ENCODE data around the gene SERPINA1. TPM values are rescaled to one million over a fixed set of nuclear protein-coding genes. Genes with fewer than 3 reads are reported as not detected.

SERPINA1 gene
- total RNA-seq, 1 experiment from 2014 or later: not detected

- no peaks in the 10 kb centered on the region for H3K9me2 ChIP-seq (replicated peaks; ENCODE audit: insufficient read depth, low read length)
- H3K27me3 ChIP-seq (ENCODE audit: low read length): no peaks in the 10 kb centered on the region
- no peak overlapping the region for H2AFZ ChIP-seq (ENCODE audit: low read length)
- no peak overlapping the region for H3K4me3 ChIP-seq (ENCODE audit: low read length)
- no peaks in the 10 kb centered on the region for H3K9me3 ChIP-seq (ENCODE audit: low read length)
- no peak overlapping the region for H3K9ac ChIP-seq (ENCODE audit: low read length)
- H3K4me1 ChIP-seq (ENCODE audit: low read length): no peaks in the 10 kb centered on the region
- H3K79me2 ChIP-seq (ENCODE audit: low read length): no peaks in the 10 kb centered on the region
- H4K20me1 ChIP-seq (ENCODE audit: insufficient read depth, low read depth, low read length): no peaks in the 10 kb centered on the region
- no peak overlapping the region for H3K27ac ChIP-seq (ENCODE audit: low read length)
- no peak overlapping the region for H3K4me2 ChIP-seq (ENCODE audit: low read depth, low read length, poor library complexity, severe bottlenecking)
- H3K36me3 ChIP-seq (ENCODE audit: insufficient read depth, low read length): no peaks in the 10 kb centered on the region
- DNase-seq: no peak
Observed at GRCh38 chr14:94389731-94390371, 1.4 kb upstream of the SERPINA1 start.

GRCh38 chr14:94389104-94389469, 685 bp upstream of the SERPINA1 start:
- H3K27ac ChIP-seq (ENCODE audit: low read length): no peak overlapping the region
- no peak overlapping the region for H3K4me3 ChIP-seq (ENCODE audit: low read length)
- no peaks in the 10 kb centered on the region for H4K20me1 ChIP-seq (ENCODE audit: insufficient read depth, low read depth, low read length)
- no peaks in the 10 kb centered on the region for H3K36me3 ChIP-seq (ENCODE audit: insufficient read depth, low read length)
- no peak overlapping the region for H3K4me2 ChIP-seq (ENCODE audit: low read depth, low read length, poor library complexity, severe bottlenecking)
- H3K79me2 ChIP-seq (ENCODE audit: low read length): no peaks in the 10 kb centered on the region
- no peaks in the 10 kb centered on the region for H3K9me3 ChIP-seq (ENCODE audit: low read length)
- H3K4me1 ChIP-seq (ENCODE audit: low read length): no peaks in the 10 kb centered on the region
- H3K27me3 ChIP-seq (ENCODE audit: low read length): no peaks in the 10 kb centered on the region
- H2AFZ ChIP-seq (ENCODE audit: low read length): no peak overlapping the region
- no peak overlapping the region for H3K9ac ChIP-seq (ENCODE audit: low read length)
- DNase-seq: no peak
- H3K9me2 ChIP-seq (replicated peaks; ENCODE audit: insufficient read depth, low read length): no peaks in the 10 kb centered on the region

GRCh38 chr14:94388027-94388383, 397 bp downstream of the SERPINA1 start:
- no peak overlapping the region for H3K4me2 ChIP-seq (ENCODE audit: low read depth, low read length, poor library complexity, severe bottlenecking)
- no peaks in the 10 kb centered on the region for H3K4me1 ChIP-seq (ENCODE audit: low read length)
- H2AFZ ChIP-seq (ENCODE audit: low read length): no peak overlapping the region
- no peaks in the 10 kb centered on the region for H3K9me3 ChIP-seq (ENCODE audit: low read length)
- H3K79me2 ChIP-seq (ENCODE audit: low read length): no peaks in the 10 kb centered on the region
- H3K9me2 ChIP-seq (replicated peaks; ENCODE audit: insufficient read depth, low read length): no peaks in the 10 kb centered on the region
- no peaks in the 10 kb centered on the region for H4K20me1 ChIP-seq (ENCODE audit: insufficient read depth, low read depth, low read length)
- H3K27me3 ChIP-seq (ENCODE audit: low read length): no peaks in the 10 kb centered on the region
- no peak overlapping the region for H3K4me3 ChIP-seq (ENCODE audit: low read length)
- no peaks in the 10 kb centered on the region for H3K36me3 ChIP-seq (ENCODE audit: insufficient read depth, low read length)
- H3K27ac ChIP-seq (ENCODE audit: low read length): no peak overlapping the region
- no peak for DNase-seq
- H3K9ac ChIP-seq (ENCODE audit: low read length): no peak overlapping the region

GRCh38 chr14:94387051-94388026, 1.1 kb downstream of the SERPINA1 start:
- Histone ChIP-seq H4K20me1 (ENCODE audit: insufficient read depth, low read depth, low read length) (no peaks in the 10 kb centered on the region), H3K4me3 (ENCODE audit: low read length) (no peak overlapping the region), H3K9me2 (replicated peaks; ENCODE audit: insufficient read depth, low read length) (no peaks in the 10 kb centered on the region), H3K9ac (ENCODE audit: low read length) (no peak overlapping the region), H3K4me1 (ENCODE audit: low read length) (no peaks in the 10 kb centered on the region), H3K27ac (ENCODE audit: low read length) (no peak overlapping the region), H3K27me3 (ENCODE audit: low read length) (no peaks in the 10 kb centered on the region), H3K79me2 (ENCODE audit: low read length) (no peaks in the 10 kb centered on the region), H2AFZ (ENCODE audit: low read length) (no peak overlapping the region), H3K9me3 (ENCODE audit: low read length) (no peaks in the 10 kb centered on the region), H3K4me2 (ENCODE audit: low read depth, low read length, poor library complexity, severe bottlenecking) (no peak overlapping the region), H3K36me3 (ENCODE audit: insufficient read depth, low read length) (no peaks in the 10 kb centered on the region)
- no peak for DNase-seq

GRCh38 chr14:94386085-94387031, 2.0 kb downstream of the SERPINA1 start:
- Histone ChIP-seq H3K9ac (ENCODE audit: low read length) (no peak overlapping the region), H3K9me2 (replicated peaks; ENCODE audit: insufficient read depth, low read length) (no peaks in the 10 kb centered on the region), H3K79me2 (ENCODE audit: low read length) (no peaks in the 10 kb centered on the region), H3K27ac (ENCODE audit: low read length) (no peak overlapping the region), H3K4me1 (ENCODE audit: low read length) (no peaks in the 10 kb centered on the region), H3K36me3 (ENCODE audit: insufficient read depth, low read length) (no peaks in the 10 kb centered on the region), H3K4me2 (ENCODE audit: low read depth, low read length, poor library complexity, severe bottlenecking) (no peak overlapping the region), H4K20me1 (ENCODE audit: insufficient read depth, low read depth, low read length) (no peaks in the 10 kb centered on the region), H2AFZ (ENCODE audit: low read length) (no peak overlapping the region), H3K27me3 (ENCODE audit: low read length) (no peaks in the 10 kb centered on the region), H3K4me3 (ENCODE audit: low read length) (no peak overlapping the region), H3K9me3 (ENCODE audit: low read length) (no peaks in the 10 kb centered on the region)
- no peak for DNase-seq

- no peak overlapping the region for H3K4me3 ChIP-seq (ENCODE audit: low read length)
- no peaks in the 10 kb centered on the region for H3K36me3 ChIP-seq (ENCODE audit: insufficient read depth, low read length)
- H4K20me1 ChIP-seq (ENCODE audit: insufficient read depth, low read depth, low read length): no peaks in the 10 kb centered on the region
- no peaks in the 10 kb centered on the region for H3K9me2 ChIP-seq (replicated peaks; ENCODE audit: insufficient read depth, low read length)
- no peaks in the 10 kb centered on the region for H3K4me1 ChIP-seq (ENCODE audit: low read length)
- no peaks in the 10 kb centered on the region; the same call in 1 of the 2 replicates for H3K27me3 ChIP-seq (ENCODE audit: low read length)
- no peak overlapping the region for H2AFZ ChIP-seq (ENCODE audit: low read length)
- DNase-seq: no peak
- H3K4me2 ChIP-seq (ENCODE audit: low read depth, low read length, poor library complexity, severe bottlenecking): no peak overlapping the region
- no peak overlapping the region for H3K27ac ChIP-seq (ENCODE audit: low read length)
- no peaks in the 10 kb centered on the region for H3K9me3 ChIP-seq (ENCODE audit: low read length)
- H3K79me2 ChIP-seq (ENCODE audit: low read length): no peaks in the 10 kb centered on the region
- H3K9ac ChIP-seq (ENCODE audit: low read length): no peak overlapping the region
Observed at GRCh38 chr14:94385553-94386057, 2.8 kb downstream of the SERPINA1 start.

GRCh38 chr14:94384342-94384741, 4.1 kb downstream of the SERPINA1 start:
- Histone ChIP-seq H3K9me3 (ENCODE audit: low read length) (no peaks in the 10 kb centered on the region), H3K27me3 (ENCODE audit: low read length) (no peaks in the 10 kb centered on the region; the same call in 1 of the 2 replicates), H3K4me3 (ENCODE audit: low read length) (no peak overlapping the region), H3K27ac (ENCODE audit: low read length) (no peak overlapping the region), H4K20me1 (ENCODE audit: insufficient read depth, low read depth, low read length) (no peaks in the 10 kb centered on the region), H3K4me2 (ENCODE audit: low read depth, low read length, poor library complexity, severe bottlenecking) (no peak overlapping the region), H3K36me3 (ENCODE audit: insufficient read depth, low read length) (no peaks in the 10 kb centered on the region), H3K9me2 (replicated peaks; ENCODE audit: insufficient read depth, low read length) (no peaks in the 10 kb centered on the region), H3K4me1 (ENCODE audit: low read length) (no peaks in the 10 kb centered on the region), H3K79me2 (ENCODE audit: low read length) (no peaks in the 10 kb centered on the region), H2AFZ (ENCODE audit: low read length) (no peak overlapping the region), H3K9ac (ENCODE audit: low read length) (no peak overlapping the region)
- DNase-seq: no peak

Data from Karpas-422 (cell line).